ENCODE results near the gene CATSPER1. TPM values are rescaled to one million over a fixed set of nuclear protein-coding genes. Genes with fewer than 3 reads are reported as not detected.

The CATSPER1 gene
- total and polyA plus RNA-seq, 2 experiments from 2014 or later = not detected

DNA sequence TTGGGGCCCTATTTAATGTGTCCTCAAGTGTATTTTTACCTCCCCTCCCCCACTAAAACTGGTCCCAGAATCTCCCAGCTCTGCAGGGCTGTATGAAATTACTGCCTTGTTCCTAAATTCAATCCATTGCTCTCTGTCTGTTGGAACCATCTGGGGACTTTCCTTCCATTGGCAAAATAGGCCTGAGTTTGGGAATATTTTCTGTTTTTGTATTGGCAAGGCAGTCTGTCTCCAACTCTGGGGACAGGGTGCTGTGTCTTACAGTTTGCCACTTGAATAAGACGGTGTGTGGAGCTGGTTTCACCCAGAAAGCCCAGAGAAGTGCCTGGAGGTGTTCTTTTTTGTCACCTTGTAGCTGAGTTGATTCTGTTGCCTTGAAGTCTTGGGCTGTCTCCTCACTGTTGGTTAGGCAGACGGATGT, 45.1 kb upstream of the CATSPER1 start:
- no peak overlapping the region for H3K27ac ChIP-seq (ENCODE audit: low read depth)
- peaks cover 14% of the 10 kb centered on the region for H3K27me3 Mint-ChIP-seq (ENCODE audit: insufficient read depth, low read depth, poor library complexity)
- H2AFZ ChIP-seq = peak overlapping the region; percentile 86

More for the DNA sequence above, 45.1 kb upstream of the CATSPER1 start:
- H3K27me3 ChIP-seq (ENCODE audit: insufficient read depth) = no peaks in the 10 kb centered on the region
- H3K79me2 ChIP-seq (replicated peaks; ENCODE audit: insufficient read depth) = peaks cover 27% of the 10 kb centered on the region
- TF ChIP-seq, protein P1, sequence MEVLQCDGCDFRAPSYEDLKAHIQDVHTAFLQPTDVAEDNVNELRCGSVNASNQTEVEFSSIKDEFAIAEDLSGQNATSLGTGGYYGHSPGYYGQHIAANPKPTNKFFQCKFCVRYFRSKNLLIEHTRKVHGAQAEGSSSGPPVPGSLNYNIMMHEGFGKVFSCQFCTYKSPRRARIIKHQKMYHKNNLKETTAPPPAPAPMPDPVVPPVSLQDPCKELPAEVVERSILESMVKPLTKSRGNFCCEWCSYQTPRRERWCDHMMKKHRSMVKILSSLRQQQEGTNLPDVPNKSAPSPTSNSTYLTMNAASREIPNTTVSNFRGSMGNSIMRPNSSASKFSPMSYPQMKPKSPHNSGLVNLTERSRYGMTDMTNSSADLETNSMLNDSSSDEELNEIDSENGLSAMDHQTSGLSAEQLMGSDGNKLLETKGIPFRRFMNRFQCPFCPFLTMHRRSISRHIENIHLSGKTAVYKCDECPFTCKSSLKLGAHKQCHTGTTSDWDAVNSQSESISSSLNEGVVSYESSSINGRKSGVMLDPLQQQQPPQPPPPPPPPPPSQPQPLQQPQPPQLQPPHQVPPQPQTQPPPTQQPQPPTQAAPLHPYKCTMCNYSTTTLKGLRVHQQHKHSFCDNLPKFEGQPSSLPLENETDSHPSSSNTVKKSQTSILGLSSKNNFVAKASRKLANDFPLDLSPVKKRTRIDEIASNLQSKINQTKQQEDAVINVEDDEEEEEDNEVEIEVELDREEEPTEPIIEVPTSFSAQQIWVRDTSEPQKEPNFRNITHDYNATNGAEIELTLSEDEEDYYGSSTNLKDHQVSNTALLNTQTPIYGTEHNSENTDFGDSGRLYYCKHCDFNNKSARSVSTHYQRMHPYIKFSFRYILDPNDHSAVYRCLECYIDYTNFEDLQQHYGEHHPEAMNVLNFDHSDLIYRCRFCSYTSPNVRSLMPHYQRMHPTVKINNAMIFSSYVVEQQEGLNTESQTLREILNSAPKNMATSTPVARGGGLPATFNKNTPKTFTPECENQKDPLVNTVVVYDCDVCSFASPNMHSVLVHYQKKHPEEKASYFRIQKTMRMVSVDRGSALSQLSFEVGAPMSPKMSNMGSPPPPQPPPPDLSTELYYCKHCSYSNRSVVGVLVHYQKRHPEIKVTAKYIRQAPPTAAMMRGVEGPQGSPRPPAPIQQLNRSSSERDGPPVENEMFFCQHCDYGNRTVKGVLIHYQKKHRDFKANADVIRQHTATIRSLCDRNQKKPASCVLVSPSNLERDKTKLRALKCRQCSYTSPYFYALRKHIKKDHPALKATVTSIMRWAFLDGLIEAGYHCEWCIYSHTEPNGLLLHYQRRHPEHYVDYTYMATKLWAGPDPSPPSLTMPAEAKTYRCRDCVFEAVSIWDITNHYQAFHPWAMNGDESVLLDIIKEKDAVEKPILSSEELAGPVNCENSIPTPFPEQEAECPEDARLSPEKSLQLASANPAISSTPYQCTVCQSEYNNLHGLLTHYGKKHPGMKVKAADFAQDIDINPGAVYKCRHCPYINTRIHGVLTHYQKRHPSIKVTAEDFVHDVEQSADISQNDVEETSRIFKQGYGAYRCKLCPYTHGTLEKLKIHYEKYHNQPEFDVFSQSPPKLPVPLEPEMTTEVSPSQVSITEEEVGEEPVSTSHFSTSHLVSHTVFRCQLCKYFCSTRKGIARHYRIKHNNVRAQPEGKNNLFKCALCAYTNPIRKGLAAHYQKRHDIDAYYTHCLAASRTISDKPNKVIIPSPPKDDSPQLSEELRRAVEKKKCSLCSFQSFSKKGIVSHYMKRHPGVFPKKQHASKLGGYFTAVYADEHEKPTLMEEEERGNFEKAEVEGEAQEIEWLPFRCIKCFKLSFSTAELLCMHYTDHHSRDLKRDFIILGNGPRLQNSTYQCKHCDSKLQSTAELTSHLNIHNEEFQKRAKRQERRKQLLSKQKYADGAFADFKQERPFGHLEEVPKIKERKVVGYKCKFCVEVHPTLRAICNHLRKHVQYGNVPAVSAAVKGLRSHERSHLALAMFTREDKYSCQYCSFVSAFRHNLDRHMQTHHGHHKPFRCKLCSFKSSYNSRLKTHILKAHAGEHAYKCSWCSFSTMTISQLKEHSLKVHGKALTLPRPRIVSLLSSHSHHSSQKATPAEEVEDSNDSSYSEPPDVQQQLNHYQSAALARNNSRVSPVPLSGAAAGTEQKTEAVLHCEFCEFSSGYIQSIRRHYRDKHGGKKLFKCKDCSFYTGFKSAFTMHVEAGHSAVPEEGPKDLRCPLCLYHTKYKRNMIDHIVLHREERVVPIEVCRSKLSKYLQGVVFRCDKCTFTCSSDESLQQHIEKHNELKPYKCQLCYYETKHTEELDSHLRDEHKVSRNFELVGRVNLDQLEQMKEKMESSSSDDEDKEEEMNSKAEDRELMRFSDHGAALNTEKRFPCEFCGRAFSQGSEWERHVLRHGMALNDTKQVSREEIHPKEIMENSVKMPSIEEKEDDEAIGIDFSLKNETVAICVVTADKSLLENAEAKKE (CRISPR knock-in tag; IDR thresholded peaks at IDR 0.05) = no peak
- TF ChIP-seq ZNF114 (CRISPR knock-in tag; IDR thresholded peaks at IDR 0.05) = no peak
- TF ChIP-seq, protein P2, sequence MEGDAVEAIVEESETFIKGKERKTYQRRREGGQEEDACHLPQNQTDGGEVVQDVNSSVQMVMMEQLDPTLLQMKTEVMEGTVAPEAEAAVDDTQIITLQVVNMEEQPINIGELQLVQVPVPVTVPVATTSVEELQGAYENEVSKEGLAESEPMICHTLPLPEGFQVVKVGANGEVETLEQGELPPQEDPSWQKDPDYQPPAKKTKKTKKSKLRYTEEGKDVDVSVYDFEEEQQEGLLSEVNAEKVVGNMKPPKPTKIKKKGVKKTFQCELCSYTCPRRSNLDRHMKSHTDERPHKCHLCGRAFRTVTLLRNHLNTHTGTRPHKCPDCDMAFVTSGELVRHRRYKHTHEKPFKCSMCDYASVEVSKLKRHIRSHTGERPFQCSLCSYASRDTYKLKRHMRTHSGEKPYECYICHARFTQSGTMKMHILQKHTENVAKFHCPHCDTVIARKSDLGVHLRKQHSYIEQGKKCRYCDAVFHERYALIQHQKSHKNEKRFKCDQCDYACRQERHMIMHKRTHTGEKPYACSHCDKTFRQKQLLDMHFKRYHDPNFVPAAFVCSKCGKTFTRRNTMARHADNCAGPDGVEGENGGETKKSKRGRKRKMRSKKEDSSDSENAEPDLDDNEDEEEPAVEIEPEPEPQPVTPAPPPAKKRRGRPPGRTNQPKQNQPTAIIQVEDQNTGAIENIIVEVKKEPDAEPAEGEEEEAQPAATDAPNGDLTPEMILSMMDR (conservative IDR thresholded peaks at IDR 0.05; ENCODE audit: low read depth in 2 of 2) = no peak
- TF ChIP-seq, protein P3, sequence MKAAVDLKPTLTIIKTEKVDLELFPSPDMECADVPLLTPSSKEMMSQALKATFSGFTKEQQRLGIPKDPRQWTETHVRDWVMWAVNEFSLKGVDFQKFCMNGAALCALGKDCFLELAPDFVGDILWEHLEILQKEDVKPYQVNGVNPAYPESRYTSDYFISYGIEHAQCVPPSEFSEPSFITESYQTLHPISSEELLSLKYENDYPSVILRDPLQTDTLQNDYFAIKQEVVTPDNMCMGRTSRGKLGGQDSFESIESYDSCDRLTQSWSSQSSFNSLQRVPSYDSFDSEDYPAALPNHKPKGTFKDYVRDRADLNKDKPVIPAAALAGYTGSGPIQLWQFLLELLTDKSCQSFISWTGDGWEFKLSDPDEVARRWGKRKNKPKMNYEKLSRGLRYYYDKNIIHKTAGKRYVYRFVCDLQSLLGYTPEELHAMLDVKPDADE (IDR thresholded peaks at IDR 0.05) = no peak
- TF ChIP-seq, protein P4, sequence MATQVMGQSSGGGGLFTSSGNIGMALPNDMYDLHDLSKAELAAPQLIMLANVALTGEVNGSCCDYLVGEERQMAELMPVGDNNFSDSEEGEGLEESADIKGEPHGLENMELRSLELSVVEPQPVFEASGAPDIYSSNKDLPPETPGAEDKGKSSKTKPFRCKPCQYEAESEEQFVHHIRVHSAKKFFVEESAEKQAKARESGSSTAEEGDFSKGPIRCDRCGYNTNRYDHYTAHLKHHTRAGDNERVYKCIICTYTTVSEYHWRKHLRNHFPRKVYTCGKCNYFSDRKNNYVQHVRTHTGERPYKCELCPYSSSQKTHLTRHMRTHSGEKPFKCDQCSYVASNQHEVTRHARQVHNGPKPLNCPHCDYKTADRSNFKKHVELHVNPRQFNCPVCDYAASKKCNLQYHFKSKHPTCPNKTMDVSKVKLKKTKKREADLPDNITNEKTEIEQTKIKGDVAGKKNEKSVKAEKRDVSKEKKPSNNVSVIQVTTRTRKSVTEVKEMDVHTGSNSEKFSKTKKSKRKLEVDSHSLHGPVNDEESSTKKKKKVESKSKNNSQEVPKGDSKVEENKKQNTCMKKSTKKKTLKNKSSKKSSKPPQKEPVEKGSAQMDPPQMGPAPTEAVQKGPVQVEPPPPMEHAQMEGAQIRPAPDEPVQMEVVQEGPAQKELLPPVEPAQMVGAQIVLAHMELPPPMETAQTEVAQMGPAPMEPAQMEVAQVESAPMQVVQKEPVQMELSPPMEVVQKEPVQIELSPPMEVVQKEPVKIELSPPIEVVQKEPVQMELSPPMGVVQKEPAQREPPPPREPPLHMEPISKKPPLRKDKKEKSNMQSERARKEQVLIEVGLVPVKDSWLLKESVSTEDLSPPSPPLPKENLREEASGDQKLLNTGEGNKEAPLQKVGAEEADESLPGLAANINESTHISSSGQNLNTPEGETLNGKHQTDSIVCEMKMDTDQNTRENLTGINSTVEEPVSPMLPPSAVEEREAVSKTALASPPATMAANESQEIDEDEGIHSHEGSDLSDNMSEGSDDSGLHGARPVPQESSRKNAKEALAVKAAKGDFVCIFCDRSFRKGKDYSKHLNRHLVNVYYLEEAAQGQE (IDR thresholded peaks at IDR 0.05; ENCODE audit: unreplicated experiment) = no peak
- no peak for TF ChIP-seq ZNF331 (CRISPR knock-in tag; IDR thresholded peaks at IDR 0.05; ENCODE audit: low read depth)
- no peak for TF ChIP-seq POLR2AphosphoS5 (IDR thresholded peaks at IDR 0.05; ENCODE audit: low read depth)
- TF ChIP-seq NANOG (IDR thresholded peaks at IDR 0.05; ENCODE audit: borderline replicate concordance) = no peak
- no peak for TF ChIP-seq EZH2phosphoT487 (IDR thresholded peaks at IDR 0.05; ENCODE audit: unreplicated experiment)
- no peak for TF ChIP-seq JUNB (IDR thresholded peaks at IDR 0.05; ENCODE audit: unreplicated experiment)
- no peak for TF ChIP-seq CREB1 (CRISPR knock-in tag; IDR thresholded peaks at IDR 0.05; ENCODE audit: low read depth)
- TF ChIP-seq STAT1 (IDR thresholded peaks at IDR 0.05; ENCODE audit: unreplicated experiment) = no peak
- TF ChIP-seq EZH2 (IDR thresholded peaks at IDR 0.05; ENCODE audit: low read depth, unreplicated experiment) = no peak
- DNase-seq (ENCODE audit: low spot score) (no peak), ATAC-seq (no peak)
- H4K20me1 ChIP-seq (replicated peaks; ENCODE audit: insufficient read depth) = peaks cover 7% of the 10 kb centered on the region; the same call in 1 of the 2 replicates
- Mint-ChIP-seq H3K9me3 (no peaks in the 10 kb centered on the region; the same call in 2 of the 3 replicates), H3K36me3 (ENCODE audit: low read depth) (peaks cover 36% of the 10 kb centered on the region), H3K27ac (no peak overlapping the region; the same call in 1 of the 2 replicates), H3K4me3 (peak overlapping the region; percentile 85), H3K4me1 (peaks cover 27% of the 10 kb centered on the region)
- H3K4me1 ChIP-seq (ENCODE audit: insufficient read depth) = peaks cover 25% of the 10 kb centered on the region
- no peaks in the 10 kb centered on the region for H3K9me2 ChIP-seq (ENCODE audit: insufficient read depth)
- H3K4me2 ChIP-seq = peak overlapping the region; percentile 98
- H3K4me3 ChIP-seq = peak overlapping the region; percentile 90
- H3K36me3 ChIP-seq (ENCODE audit: insufficient read depth) = peaks cover 17% of the 10 kb centered on the region
- H3F3A ChIP-seq (replicated peaks; ENCODE audit: low read depth) = peaks cover 25% of the 10 kb centered on the region
